ENCODE data around the gene KLHL22.

- no peak for TF ChIP-seq CTCF (IDR thresholded peaks at IDR 0.05)
- no peak for TF ChIP-seq ZFX (IDR thresholded peaks at IDR 0.05; ENCODE audit: borderline replicate concordance)
These were observed 51.3 kb downstream of the KLHL22 start for GRCh38 chr22:20444325-20444724.
